ENCODE results near the gene VAMP2. TPM values are rescaled to one million over a fixed set of nuclear protein-coding genes. Genes with fewer than 3 reads are reported as not detected.

Gene VAMP2
- total RNA-seq, 1 donor from 2014 or later = 4.6 TPM

GRCh38 chr17:8143581-8144400, 19.0 kb downstream of the VAMP2 start:
- DNase-seq (ENCODE audit: low read depth in 2 of 2) = no peak

GRCh38 chr17:8142887-8143580, 19.7 kb downstream of the VAMP2 start:
- DNase-seq (ENCODE audit: low read depth in 2 of 2) = no peak

GRCh38 chr17:8142158-8142886, 20.4 kb downstream of the VAMP2 start:
- DNase-seq (ENCODE audit: low read depth in 2 of 2) = no peak

DNA sequence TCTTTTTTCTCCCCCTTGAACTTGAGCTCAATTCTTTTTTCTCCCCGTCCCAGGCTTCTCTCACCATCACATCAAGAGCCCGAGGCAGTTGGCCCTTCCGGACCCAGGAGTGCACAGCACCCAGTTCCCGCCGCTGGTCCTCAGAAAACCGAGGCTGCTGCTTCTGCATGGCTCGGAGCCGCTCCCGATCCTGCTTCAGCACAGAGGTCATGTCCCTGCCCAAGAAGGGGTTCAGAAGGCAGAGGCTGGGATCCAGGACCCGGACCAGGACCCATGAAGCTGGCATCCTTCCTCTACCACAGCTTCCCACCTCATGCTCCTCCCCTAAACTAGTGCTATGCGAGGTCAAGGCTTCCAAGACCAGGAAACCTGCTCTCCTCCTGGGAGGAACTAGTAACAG, 21.0 kb downstream of the VAMP2 start:
- no peak for DNase-seq (ENCODE audit: low read depth in 2 of 2)

GRCh38 chr17:8141045-8141444, 21.7 kb downstream of the VAMP2 start:
- no peak for DNase-seq (ENCODE audit: low read depth in 2 of 2)

DNA sequence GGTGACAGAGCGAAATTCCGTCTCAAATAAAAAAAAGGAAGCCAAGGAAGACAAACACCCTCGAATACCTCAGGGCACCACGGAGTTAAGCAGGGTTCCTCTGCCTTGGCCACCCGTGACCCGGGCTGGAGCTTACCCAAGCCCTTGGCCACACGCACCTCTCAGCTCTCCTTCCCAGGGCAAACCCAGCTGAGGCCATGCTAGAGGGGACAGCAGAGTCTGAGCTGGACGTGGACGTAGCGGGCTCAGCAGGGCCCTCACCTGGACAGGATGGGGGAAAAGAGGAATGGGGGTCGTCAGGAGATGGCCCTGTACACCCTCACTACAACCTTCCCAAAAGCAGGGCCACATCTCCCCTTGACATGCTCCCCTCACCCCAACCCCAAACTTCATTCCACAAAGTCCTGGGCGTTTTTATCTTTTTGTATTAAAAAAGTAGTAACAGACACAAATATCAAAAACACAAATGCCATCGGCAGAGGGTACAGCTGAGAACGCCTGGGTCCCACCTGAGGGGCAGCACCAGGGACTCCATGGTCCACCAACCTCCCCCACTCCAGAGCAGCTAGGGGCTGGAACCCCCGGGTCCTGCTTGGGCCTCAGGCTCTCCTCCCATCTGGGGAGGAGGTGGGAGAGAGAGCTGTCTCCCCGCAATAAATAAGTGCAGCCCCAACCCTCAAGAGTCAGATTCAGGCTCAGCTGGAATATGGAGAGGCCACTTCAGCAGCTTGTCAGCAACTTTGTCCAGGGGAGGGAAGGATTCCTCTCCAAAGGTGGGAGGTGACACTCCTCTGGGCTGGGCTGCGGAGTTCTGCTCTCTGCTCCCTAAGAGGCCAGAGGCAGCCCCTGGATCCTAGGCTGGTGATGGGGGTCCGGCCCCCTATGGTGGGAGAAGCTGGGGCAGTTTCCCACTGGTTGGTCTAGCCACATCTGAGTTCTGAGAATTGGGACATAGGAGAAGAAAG, 22.4 kb downstream of the VAMP2 start:
- DNase-seq (ENCODE audit: low read depth in 2 of 2) = no peak

DNA sequence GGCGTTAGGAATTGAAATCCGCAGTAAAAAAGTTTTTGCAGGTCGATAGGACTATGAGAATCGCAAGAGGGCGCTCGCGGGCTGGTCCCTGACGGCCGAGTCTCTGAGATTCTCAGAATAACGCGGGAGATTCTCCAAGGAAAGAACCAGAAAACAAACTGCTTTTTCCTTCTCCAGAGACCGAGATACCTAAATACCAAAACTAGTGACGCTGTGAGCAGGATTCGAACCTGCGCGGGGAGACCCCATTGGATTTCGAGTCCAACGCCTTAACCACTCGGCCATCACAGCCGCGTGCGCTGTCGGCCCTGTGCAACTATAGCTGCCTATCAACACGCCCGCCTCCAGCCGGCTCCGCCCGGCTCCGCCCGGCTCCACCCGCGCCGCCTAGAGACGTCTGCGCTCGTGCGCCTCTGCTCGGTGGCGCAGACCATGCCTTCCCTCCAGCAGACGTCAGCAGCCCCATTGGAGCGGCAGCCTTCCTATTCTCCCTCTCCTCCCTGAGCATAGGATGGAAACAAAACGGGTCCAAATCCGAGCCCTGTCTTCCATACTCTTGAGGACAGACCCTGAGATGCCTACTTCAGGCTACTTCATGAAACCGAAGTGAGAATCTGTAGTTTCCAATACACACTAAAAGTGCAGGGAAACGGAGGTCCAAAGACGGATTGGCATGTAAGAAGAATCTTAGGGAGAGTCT, 23.9 kb downstream of the VAMP2 start:
- DNase-seq (ENCODE audit: low read depth in 2 of 2) = peak; percentile 93 to 97

DNA sequence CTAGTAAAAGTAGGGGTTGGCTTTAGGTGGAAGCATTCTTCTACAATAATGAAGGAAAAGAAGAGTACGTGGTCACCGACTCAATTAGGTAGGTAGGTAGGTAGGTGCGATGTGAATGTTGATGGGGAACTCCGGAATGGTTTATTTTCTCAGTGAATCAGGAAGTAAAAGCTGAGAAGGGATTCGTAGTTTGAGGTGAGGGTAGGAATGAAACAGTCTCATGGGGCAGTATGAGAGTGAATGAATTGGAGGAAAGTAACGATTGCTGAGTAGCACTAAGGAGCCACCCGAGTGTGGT, 24.4 kb downstream of the VAMP2 start:
- DNase-seq (ENCODE audit: low read depth in 2 of 2) = no peak

- DNase-seq (ENCODE audit: low read depth in 2 of 2) = no peak
These were observed 24.9 kb downstream of the VAMP2 start for GRCh38 chr17:8137645-8138373.

DNA sequence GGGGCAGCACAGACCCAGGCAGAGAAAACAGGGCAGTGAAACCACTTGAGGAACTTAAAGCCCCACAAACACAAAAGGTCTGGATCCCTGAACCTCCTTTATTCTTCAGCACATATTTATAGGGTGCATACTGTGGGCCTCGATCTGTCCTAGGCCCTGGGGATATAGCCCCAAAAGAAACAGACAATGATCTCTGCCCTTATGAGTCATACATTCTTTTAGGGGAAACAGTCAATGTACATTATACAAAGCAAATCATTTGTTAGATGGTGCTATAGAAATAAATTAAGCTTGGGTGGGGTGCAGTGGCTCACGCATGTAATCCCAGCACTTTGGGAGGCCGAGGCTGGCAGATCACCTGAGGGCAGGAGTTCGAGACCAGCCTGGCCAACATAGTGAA, 28.8 kb downstream of the VAMP2 start:
- no peak for DNase-seq (ENCODE audit: low read depth in 2 of 2)

DNA sequence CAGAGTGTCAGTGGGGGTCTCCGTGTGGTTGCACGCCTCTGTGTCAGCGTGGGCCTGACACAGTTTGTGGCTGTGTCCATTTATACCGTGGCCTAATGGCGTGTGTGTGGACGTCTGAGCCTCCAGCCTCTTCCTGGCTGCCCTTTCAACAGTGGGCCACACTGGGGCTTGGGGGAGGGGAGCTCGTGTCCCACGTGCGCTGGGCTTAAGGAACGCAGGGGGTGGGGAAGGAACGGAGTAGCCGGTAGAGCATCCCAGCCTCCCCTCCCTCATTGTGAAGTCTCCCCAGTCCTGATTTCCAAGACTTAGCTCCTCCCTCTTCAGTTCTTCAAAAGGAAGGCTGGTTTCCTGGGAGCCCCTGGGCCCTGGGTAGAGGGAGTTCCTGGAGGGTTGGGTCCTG, 29.3 kb downstream of the VAMP2 start:
- DNase-seq (ENCODE audit: low read depth in 2 of 2) = no peak

- DNase-seq (ENCODE audit: low read depth in 2 of 2) = peak in 1 of 2 donors; percentile 51
These were observed 30.8 kb downstream of the VAMP2 start for GRCh38 chr17:8131844-8132441.

- DNase-seq (ENCODE audit: low read depth in 2 of 2) = no peak
These were observed 34.5 kb downstream of the VAMP2 start for GRCh38 chr17:8128125-8128784.

DNA sequence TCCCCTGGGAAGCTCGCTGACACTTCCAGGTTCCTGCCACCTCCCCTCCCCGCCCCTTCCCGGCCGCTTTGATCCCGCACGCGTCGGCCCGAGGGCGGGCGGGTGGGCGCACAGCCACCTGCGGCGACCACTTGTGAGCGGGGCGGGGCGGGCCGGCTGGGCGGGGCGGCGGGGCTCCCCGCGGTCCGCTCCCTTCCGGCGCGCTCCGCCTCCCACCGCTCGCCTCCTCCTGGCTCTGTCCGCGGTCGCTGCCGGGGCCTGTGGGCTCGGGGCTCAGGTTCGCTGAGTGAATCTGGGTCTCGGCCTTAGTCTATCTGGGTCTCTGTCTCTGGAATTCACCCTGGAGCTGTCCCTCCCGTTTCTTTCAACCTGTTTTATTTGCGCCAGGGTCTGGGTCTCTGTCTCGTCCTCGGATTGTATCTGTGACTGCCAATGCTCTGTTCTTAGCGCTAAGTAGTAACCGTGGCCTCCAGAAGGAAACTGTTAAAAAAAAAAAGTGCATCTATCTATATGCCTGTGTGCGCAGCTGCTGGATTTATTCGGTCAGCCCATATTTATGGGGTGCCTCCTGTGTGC, 36.2 kb downstream of the VAMP2 start:
- peak in 1 of 2 donors; percentile 36 for DNase-seq (ENCODE audit: low read depth in 2 of 2)

GRCh38 chr17:8125947-8126490, 36.7 kb downstream of the VAMP2 start:
- DNase-seq (ENCODE audit: low read depth in 2 of 2) = no peak

DNA sequence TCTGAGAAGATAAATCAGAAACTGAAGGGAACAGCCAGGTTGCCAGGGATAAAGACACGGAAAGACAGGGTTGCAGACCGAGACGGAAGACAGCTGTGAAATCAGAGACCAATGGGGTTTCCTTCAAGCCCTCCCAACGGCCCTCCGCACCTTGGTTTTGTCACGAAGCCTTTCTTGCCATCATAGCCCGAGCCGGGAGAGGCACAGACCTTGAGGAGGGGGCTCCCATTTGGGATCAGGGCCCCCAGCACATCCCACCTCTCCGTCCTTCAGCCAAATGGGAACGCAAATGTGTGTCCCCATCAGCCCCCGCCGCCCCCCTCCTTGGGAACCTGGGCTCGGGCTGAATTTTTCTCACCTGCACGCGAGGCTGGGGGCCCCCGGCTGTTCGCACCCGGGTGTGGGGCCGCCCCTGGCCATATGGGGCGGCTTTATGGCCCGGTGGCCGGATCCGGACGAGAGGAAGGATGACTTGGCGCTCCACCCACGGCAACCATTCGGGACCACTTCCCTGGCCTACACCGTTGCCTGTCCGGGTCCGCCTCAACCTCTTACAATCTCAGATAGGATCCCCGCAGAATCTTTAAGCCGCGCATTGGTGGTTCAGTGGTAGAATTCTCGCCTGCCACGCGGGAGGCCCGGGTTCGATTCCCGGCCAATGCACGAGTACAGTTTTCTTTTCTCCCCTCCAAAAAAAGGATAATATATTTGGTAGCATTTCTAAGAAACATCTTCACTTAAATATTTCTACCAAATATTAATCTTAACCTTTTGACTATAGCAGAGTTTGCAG, 37.4 kb downstream of the VAMP2 start:
- DNase-seq (ENCODE audit: low read depth in 2 of 2) = peak; percentile 71 to 78

DNA sequence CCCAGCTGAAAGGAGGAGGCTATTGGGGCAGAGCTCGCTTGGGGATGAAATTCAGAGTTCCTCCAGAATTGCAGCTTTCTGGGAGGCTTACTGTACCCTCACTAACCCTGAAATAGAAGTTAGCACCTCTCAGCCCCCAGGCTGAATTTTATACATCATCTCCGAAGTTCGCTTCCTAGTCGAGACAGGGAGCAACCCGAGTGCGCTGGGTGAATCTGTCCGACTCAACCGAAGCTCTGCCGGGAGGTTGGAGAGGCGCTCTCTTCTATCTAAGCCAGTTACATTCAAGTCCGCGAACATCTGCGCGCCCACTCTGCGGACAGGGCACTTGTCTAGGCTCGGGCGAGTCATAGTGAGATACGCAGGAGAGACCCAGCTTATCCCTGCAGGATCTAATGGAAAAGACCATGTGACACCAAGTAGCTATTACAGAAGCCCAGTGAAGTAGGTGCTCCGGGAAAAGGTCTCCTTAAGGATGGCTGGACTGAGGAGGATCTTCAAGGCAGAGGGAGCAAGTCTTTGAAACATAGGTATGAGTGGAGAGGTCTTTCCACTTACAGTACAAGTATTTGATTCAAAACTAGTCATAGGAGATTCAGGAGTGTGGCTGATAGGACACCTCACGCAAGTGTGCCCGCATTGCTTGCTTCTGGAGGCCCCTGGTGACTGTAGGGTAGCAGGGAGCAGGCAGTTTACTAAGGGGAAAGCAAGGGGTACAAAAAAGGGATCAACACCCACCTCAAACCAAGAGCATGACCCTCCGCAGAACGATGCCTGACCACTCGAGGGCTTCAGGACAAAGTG, 38.2 kb downstream of the VAMP2 start:
- DNase-seq (ENCODE audit: low read depth in 2 of 2) = peak in 1 of 2 donors; percentile 41
